Body of pancreas (tissue), 4 donors: ENCODE results near the gene RASEF. TPM values are rescaled to one million over a fixed set of nuclear protein-coding genes. Genes with fewer than 3 reads are reported as not detected.
"Not testable (repeated sequence)": the region's sequence is repeated elsewhere in the genome, so short reads cannot be mapped to it uniquely, and the experiment has no call there.

Experiments used
- ATAC-seq: fragments of 150-250 bp; one replicate; pipeline ENCODE4 v1.9.1; 2016
- DNase-seq, 4 donors: peaks; one replicate each; pipeline ENCODE4 v3.0.0-alpha.2; 2019
- H3K27ac ChIP-seq, 4 donors: fragments of 200-600 bp; sonication (generic); 1 replicate in 3 of 4; 2 replicates in 1 of 4; pipeline versions ENCODE4 v1.5.1 to v1.6.1; 2016 to 2019; ENCODE audit warnings: mild to moderate bottlenecking in 1 of 4, mixed read lengths in 1 of 4, moderate library complexity in 1 of 4
- H3K27me3 ChIP-seq, 2 donors: fragments of 200-600 bp; sonication (generic); one replicate each; pipeline ENCODE4 v1.6.0; 2016; ENCODE audit warnings: mild to moderate bottlenecking in 1 of 2
- H3K36me3 ChIP-seq, 2 donors: fragments of 200-600 bp; sonication (generic); replicated peaks in 1 of 2; 2 replicates each; pipeline ENCODE4 v1.5.1; 2016; ENCODE audit warnings: low read depth in 2 of 2; ENCODE audit not compliant: insufficient read depth in 1 of 2
- H3K4me1 ChIP-seq: fragments of 200-600 bp; sonication (generic); one replicate; pipeline ENCODE4 v1.6.0; 2016
- H3K4me3 ChIP-seq, 2 donors: fragments of 200-600 bp; sonication (generic); 1 replicate in 1 of 2; 2 replicates in 1 of 2; pipeline ENCODE4 v1.5.1; 2016 to 2019
- H3K9me3 ChIP-seq, 3 donors: fragments of 200-600 bp; sonication (generic); 1 replicate in 2 of 3; 2 replicates in 1 of 3; pipeline ENCODE4 v1.5.1; 2016
- CTCF ChIP-seq, 7 experiments: fragments of 450-650 bp in 4 of 7; fragments of 200-600 bp in 3 of 7; sonication (generic) in 3 of 7; IDR thresholded peaks; one replicate each; pipeline ENCODE4 v1.5.1; 2016 to 2019; ENCODE audit warnings: antibody characterized with exemption in 7 of 7
- POLR2A ChIP-seq, 3 donors: fragments of 450-650 bp; IDR thresholded peaks; one replicate each; pipeline ENCODE4 v1.6.1; 2016; ENCODE audit warnings: antibody characterized with exemption in 3 of 3, mild to moderate bottlenecking in 2 of 3
- WGBS, 2 donors: methylation state at CpG; one replicate each; pipeline ENCODE4 v1.1.5; 2017; 5-methylcytosine and 5-hydroxymethylcytosine counted together
- intact Hi-C: fragments of 100-400 bp; cut with DNase I; formaldehyde crosslinking; loops from one replicate; pipeline ENCODE4 v1.15.1; 2023
- total RNA-seq, 2 donors: library from RNA; depleted of rRNA; stranded (reverse); fragments of >200 nt; gene quantifications; one replicate each; pipeline ENCODE4 v1.1.0, GENCODE V29; 2016

The RASEF gene
- total RNA-seq, 2 donors from 2014 or later: 49.5 to 59.7 TPM

GRCh38 chr9:82938426-82939218 lies 124.3 kb downstream of the RASEF start:
- H3K9me3 ChIP-seq: no peaks in the 10 kb centered on the region
- DNase-seq: no peak
- no peak for ATAC-seq
- 55 to 61% methylated on average over 3 of the region's 3 CpGs for WGBS, 2 donors
- intact Hi-C loops: no loop called here
- H3K4me3 ChIP-seq: no peak overlapping the region
- no peak for TF ChIP-seq POLR2A (IDR thresholded peaks at IDR 0.05)
- TF ChIP-seq CTCF (IDR thresholded peaks at IDR 0.05): no peak
- H3K4me1 ChIP-seq: peaks cover 12% of the 10 kb centered on the region
- no peaks in the 10 kb centered on the region for H3K27me3 ChIP-seq
- H3K36me3 ChIP-seq: no peaks in the 10 kb centered on the region
- no peak overlapping the region for H3K27ac ChIP-seq

GRCh38 chr9:82936561-82936960 lies 126.4 kb downstream of the RASEF start:
- intact Hi-C loops, H3K4me3 ChIP-seq, H3K9me3 ChIP-seq, H3K27me3 ChIP-seq, H3K36me3 ChIP-seq, DNase-seq, ATAC-seq, H3K27ac ChIP-seq: not testable (repeated sequence)
- H3K4me1 ChIP-seq: peaks cover 12% of the 10 kb centered on the region
- 91 to 96% methylated on average over 7 of the region's 7 CpGs for WGBS, 2 donors

DNA sequence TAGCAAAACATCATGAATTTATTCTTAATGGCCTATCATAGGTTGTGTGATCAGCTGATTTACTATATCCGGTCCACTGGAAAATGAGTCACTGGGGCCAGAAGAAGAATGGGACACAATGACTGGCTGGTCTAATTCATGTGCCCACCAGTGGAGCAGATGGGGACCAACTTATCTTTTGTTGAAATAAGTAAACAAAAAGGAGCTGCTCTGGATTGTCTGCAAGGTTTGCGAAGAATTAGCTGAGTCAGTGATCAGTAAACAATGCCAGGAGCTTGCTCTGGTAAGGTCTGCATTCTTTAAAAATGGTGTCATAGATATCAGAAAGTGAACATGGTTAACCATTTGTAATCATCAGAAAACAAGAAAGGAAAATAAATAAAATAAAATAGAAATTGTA lies 128.0 kb downstream of the RASEF start:
- Histone ChIP-seq H3K4me3 (no peak overlapping the region), H3K36me3 (no peaks in the 10 kb centered on the region), H3K27ac (no peak overlapping the region), H3K4me1 (peaks cover 12% of the 10 kb centered on the region), H3K27me3 (no peaks in the 10 kb centered on the region), H3K9me3 (no peaks in the 10 kb centered on the region)
- WGBS, 2 donors: 28 to 40% methylated on average over 2 of the region's 2 CpGs
- DNase-seq (peak in 1 of 4 donors; percentile 16), ATAC-seq (peak; percentile 68)
- intact Hi-C loops: no loop called here
- TF ChIP-seq CTCF (IDR thresholded peaks at IDR 0.05) (no peak), POLR2A (IDR thresholded peaks at IDR 0.05) (no peak)

- H3K27ac ChIP-seq, H3K9me3 ChIP-seq, H3K4me3 ChIP-seq, DNase-seq, H3K4me1 ChIP-seq, H3K27me3 ChIP-seq, ATAC-seq, intact Hi-C loops, H3K36me3 ChIP-seq: not testable (repeated sequence)
- 63 to 71% methylated on average over 1 of the region's 1 CpG for WGBS, 2 donors
Measured at GRCh38 chr9:82934025-82934424, 128.9 kb downstream of the RASEF start.

DNA sequence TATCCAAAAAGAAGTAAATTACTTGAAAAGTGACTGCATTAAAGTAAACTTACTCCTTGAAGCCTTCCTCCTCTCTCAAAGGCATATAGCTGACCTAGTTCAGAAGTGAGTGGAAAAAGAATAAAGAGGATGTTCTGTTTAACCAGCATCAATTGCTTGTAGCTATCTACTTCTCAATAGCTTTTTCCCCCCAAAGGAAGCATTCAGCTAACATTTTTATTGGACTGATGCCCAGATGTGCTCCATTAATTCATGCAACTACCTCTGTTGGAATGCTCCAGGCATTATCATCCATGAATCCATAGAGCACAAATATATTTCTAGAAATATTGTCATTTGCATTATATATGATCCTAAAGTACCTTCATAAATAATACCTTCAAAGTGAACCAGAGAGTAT lies 132.8 kb downstream of the RASEF start:
- ATAC-seq (no peak), DNase-seq (no peak)
- Histone ChIP-seq H3K4me1 (peaks cover 5% of the 10 kb centered on the region), H3K9me3 (no peaks in the 10 kb centered on the region), H3K27me3 (no peaks in the 10 kb centered on the region), H3K27ac (no peak overlapping the region), H3K36me3 (no peaks in the 10 kb centered on the region), H3K4me3 (no peak overlapping the region)
- TF ChIP-seq CTCF (IDR thresholded peaks at IDR 0.05) (no peak), POLR2A (IDR thresholded peaks at IDR 0.05) (no peak)
- intact Hi-C loops: no loop called here
